Ascending aorta (tissue), 2 donors: ENCODE data around the gene DPYSL3. TPM values are rescaled to one million over a fixed set of nuclear protein-coding genes. Genes with fewer than 3 reads are reported as not detected.

Experiments used
- DNase-seq, 2 donors: peaks; one replicate each; pipeline ENCODE4 v3.0.0-alpha.2; 2019; ENCODE audit warnings: low spot score in 2 of 2
- H3K27ac ChIP-seq, 2 donors: fragments of 200-600 bp; sonication (generic); one replicate each; pipeline ENCODE4 v1.5.1; 2016 to 2017; ENCODE audit warnings: mild to moderate bottlenecking in 1 of 2
- H3K27me3 ChIP-seq: fragments of 200-600 bp; sonication (generic); one replicate; pipeline ENCODE4 v1.5.1; 2017
- H3K36me3 ChIP-seq, 2 donors: fragments of 200-600 bp; sonication (generic); one replicate each; pipeline ENCODE4 v1.5.1; 2016
- H3K4me1 ChIP-seq, 2 donors: fragments of 200-600 bp; sonication (generic); one replicate each; pipeline ENCODE4 v1.5.1; 2016 to 2017; ENCODE audit warnings: mild to moderate bottlenecking in 1 of 2
- H3K4me3 ChIP-seq, 2 donors: fragments of 200-600 bp; sonication (generic); one replicate each; pipeline ENCODE4 v1.5.1; 2016 to 2017; ENCODE audit warnings: mild to moderate bottlenecking in 1 of 2
- H3K9me3 ChIP-seq, 2 donors: fragments of 200-600 bp; sonication (generic); one replicate each; pipeline ENCODE4 v1.5.1; 2016
- CTCF ChIP-seq, 3 experiments: fragments of 200-600 bp in 2 of 3; fragments of 450-650 bp in 1 of 3; sonication (generic) in 2 of 3; IDR thresholded peaks; one replicate each; pipeline ENCODE4 v1.5.1; 2016 to 2019; ENCODE audit warnings: antibody characterized with exemption in 3 of 3, mild to moderate bottlenecking in 1 of 3, moderate library complexity in 1 of 3
- intact Hi-C: fragments of 100-400 bp; cut with DNase I; formaldehyde crosslinking; loops from one replicate; pipeline ENCODE4 v1.15.1; 2023
- total RNA-seq: library from RNA; depleted of rRNA; stranded (reverse); fragments of >200 nt; gene quantifications from one replicate; pipeline ENCODE4 v1.1.0, GENCODE V29; 2016

DPYSL3 gene
- total RNA-seq, 1 donor from 2014 or later: 110 TPM

- DNase-seq: peak in 1 of 2 donors; percentile 82
- H3K27ac ChIP-seq: peak overlapping the region; percentile 94 to 98
- peaks cover 30 to 76% of the 10 kb centered on the region in 2 donors for H3K4me1 ChIP-seq
- H3K36me3 ChIP-seq: peaks cover 2 to 25% of the 10 kb centered on the region in 2 donors
- H3K4me3 ChIP-seq: no peak overlapping the region
- TF ChIP-seq CTCF (IDR thresholded peaks at IDR 0.05): no peak
- H3K27me3 ChIP-seq: no peaks in the 10 kb centered on the region
- no peaks in the 10 kb centered on the region for H3K9me3 ChIP-seq
- intact Hi-C loops: no loop called here
These were observed 102.7 kb downstream of the DPYSL3 start for GRCh38 chr5:147407094-147407681.

GRCh38 chr5:147406636-147407035 is 103.2 kb downstream of the DPYSL3 start:
- no peaks in the 10 kb centered on the region for H3K9me3 ChIP-seq
- H3K4me1 ChIP-seq: peaks cover 26 to 71% of the 10 kb centered on the region in 2 donors
- no peak for TF ChIP-seq CTCF (IDR thresholded peaks at IDR 0.05)
- no peak overlapping the region for H3K4me3 ChIP-seq
- peaks cover 2 to 27% of the 10 kb centered on the region in 2 donors for H3K36me3 ChIP-seq
- peak overlapping the region; percentile 94 to 98 for H3K27ac ChIP-seq
- intact Hi-C loops: no loop called here
- DNase-seq: no peak
- no peaks in the 10 kb centered on the region for H3K27me3 ChIP-seq

GRCh38 chr5:147404706-147405105 is 105.2 kb downstream of the DPYSL3 start:
- TF ChIP-seq CTCF (IDR thresholded peaks at IDR 0.05): no peak

GRCh38 chr5:147403651-147404640 is 105.9 kb downstream of the DPYSL3 start:
- DNase-seq: peak; percentile 76 to 94
- no peaks in the 10 kb centered on the region for H3K27me3 ChIP-seq
- peaks cover 22 to 50% of the 10 kb centered on the region in 2 donors for H3K4me1 ChIP-seq
- H3K36me3 ChIP-seq: peaks cover 26 to 45% of the 10 kb centered on the region in 2 donors
- intact Hi-C loops: loop anchor here (1.0 to 5.0 kb wide), 5 partner anchors 49 to 173 kb away; no protein-coding TSS in a partner anchor
- TF ChIP-seq CTCF (IDR thresholded peaks at IDR 0.05): no peak
- peak overlapping the region; percentile 7 to 36 for H3K4me3 ChIP-seq
- peak overlapping the region; percentile 94 to 98 for H3K27ac ChIP-seq
- no peaks in the 10 kb centered on the region for H3K9me3 ChIP-seq

More at GRCh38 chr5:147404706-147405105, 105.2 kb downstream of the DPYSL3 start:
- Histone ChIP-seq H3K27me3 (no peaks in the 10 kb centered on the region), H3K9me3 (no peaks in the 10 kb centered on the region), H3K4me3 (no peak overlapping the region), H3K4me1 (peaks cover 22 to 55% of the 10 kb centered on the region in 2 donors), H3K27ac (peak overlapping the region; percentile 94 to 98), H3K36me3 (peaks cover 18 to 37% of the 10 kb centered on the region in 2 donors)
- no peak for DNase-seq
- intact Hi-C loops: loop anchor here (1.0 to 5.0 kb wide), 5 partner anchors 49 to 173 kb away; no protein-coding TSS in a partner anchor

- no peaks in the 10 kb centered on the region for H3K27me3 ChIP-seq
- intact Hi-C loops: loop anchor here (5.0 kb wide), 3 partner anchors 106 to 176 kb away; no protein-coding TSS in a partner anchor
- peaks cover 51 to 61% of the 10 kb centered on the region in 2 donors for H3K36me3 ChIP-seq
- peaks cover 15 to 29% of the 10 kb centered on the region in 2 donors for H3K4me1 ChIP-seq
- H3K9me3 ChIP-seq: no peaks in the 10 kb centered on the region
- H3K4me3 ChIP-seq: no peak overlapping the region
- TF ChIP-seq CTCF (IDR thresholded peaks at IDR 0.05): no peak
- no peak for DNase-seq
- peak overlapping the region; percentile 44 to 94 for H3K27ac ChIP-seq
These were observed 109.0 kb downstream of the DPYSL3 start for GRCh38 chr5:147400881-147401280.
